K562 (cell line): ENCODE measurements around the gene CD300E. TPM values are rescaled to one million over a fixed set of nuclear protein-coding genes. Genes with fewer than 3 reads are reported as not detected.

Source experiments
- ATAC-seq: fragments of 200-7000 bp; cut with Tn5 transposase; 3 replicates; pipeline ENCODE4 v1.9.1; 2020; ENCODE audit warnings: moderate library complexity
- BruUV-seq: library from RNA; stranded (reverse); fragments of 400-500 nt; replicated peaks from 2 replicates; lab custom pipeline; 2021; lab: Mats Ljungman, UMichigan
- CTCF ChIA-PET: fragments of 300-600 bp; formaldehyde crosslinking; extraction: SDS; loops from one replicate; lab custom pipeline; 2021; ENCODE audit warnings: low intra/inter-chr PET ratio; lab: Yijun Ruan, JAX
- POLR2A ChIA-PET: fragments of 300-600, 350-650 bp; sonication (Branson Sonifier 250); formaldehyde crosslinking; extraction: SDS; loops from one replicate; lab custom pipeline; 2021; ENCODE audit warnings: antibody characterized with exemption, inconsistent platforms; lab: Yijun Ruan, JAX
- DNase-seq, 4 experiments: peaks; one replicate each; pipeline versions ENCODE4 v3.0.0 to v3.0.0-alpha.2; 2011 to 2018; ENCODE audit warnings: low spot score in 3 of 4, mixed read lengths in 3 of 4; ENCODE audit errors: extremely low read depth in 1 of 4
- FAIRE-seq: peaks from 2 replicates; lab custom pipeline; 2011; peaks lifted over from hg19 to GRCh38; lab: Jason Lieb, UNC
- H2AFZ ChIP-seq: 2 replicates; pipeline ENCODE4 v1.6.0; 2011; ENCODE audit warnings: low read depth, low read length, control low read depth, inconsistent platforms
- H3K27ac ChIP-seq: fragments of 200-600 bp; 3 replicates; pipeline ENCODE4 v1.8.0; 2011; ENCODE audit warnings: low read depth, mild to moderate bottlenecking, control low read depth, inconsistent platforms, low read length, moderate library complexity, mixed read lengths; ENCODE audit errors: extremely low read depth
- H3K27me3 ChIP-seq, 2 experiments: fragments of 300-600 bp in 1 of 2; 2 replicates in 1 of 2; 3 replicates in 1 of 2; pipeline versions ENCODE4 v1.6.0 to v1.8.0; 2011; ENCODE audit warnings: inconsistent platforms in 2 of 2, low read length in 2 of 2, mild to moderate bottlenecking in 1 of 2, mixed read lengths in 1 of 2, moderate library complexity in 1 of 2; ENCODE audit not compliant: control insufficient read depth in 2 of 2, insufficient read depth in 2 of 2
- H3K36me3 ChIP-seq: fragments of 300-600 bp; 3 replicates; pipeline ENCODE4 v1.8.0; 2011; ENCODE audit warnings: mild to moderate bottlenecking, low read length, inconsistent platforms; ENCODE audit not compliant: control insufficient read depth, insufficient read depth
- H3K4me1 ChIP-seq, 2 experiments: fragments of 200-600 bp in 1 of 2; replicated peaks in 1 of 2; 2 replicates in 1 of 2; 3 replicates in 1 of 2; pipeline versions ENCODE4 v1.5.1 to v1.8.0; 2011; ENCODE audit warnings: inconsistent platforms in 2 of 2, low read length in 2 of 2, mild to moderate bottlenecking in 1 of 2, mixed read lengths in 1 of 2, moderate library complexity in 1 of 2; ENCODE audit not compliant: control insufficient read depth in 2 of 2, insufficient read depth in 2 of 2
- H3K4me2 ChIP-seq: 2 replicates; pipeline ENCODE4 v1.6.1; 2011; ENCODE audit warnings: low read length, control low read depth, inconsistent platforms, mixed read lengths; ENCODE audit not compliant: insufficient read depth
- H3K4me3 ChIP-seq: fragments of 200-600 bp; sonication (generic), shearing (Covaris generic); 2 replicates; pipeline ENCODE4 v1.5.1; 2016; ENCODE audit warnings: control low read depth, inconsistent platforms
- H3K79me2 ChIP-seq: fragments of 200-600 bp; 3 replicates; pipeline ENCODE4 v1.8.0; 2011; ENCODE audit warnings: low read length, inconsistent platforms; ENCODE audit not compliant: control insufficient read depth, insufficient read depth
- H3K9ac ChIP-seq, 2 experiments: 2 replicates each; pipeline versions ENCODE4 v1.6.0 to v1.6.1; 2011; ENCODE audit warnings: low read depth in 2 of 2, low read length in 2 of 2, control low read depth in 1 of 2, inconsistent platforms in 1 of 2, mild to moderate bottlenecking in 1 of 2, mixed read lengths in 1 of 2; ENCODE audit not compliant: insufficient read depth in 1 of 2
- H3K9me1 ChIP-seq: one replicate; pipeline ENCODE4 v1.6.0; 2011; ENCODE audit warnings: inconsistent platforms, mild to moderate bottlenecking, low read length, moderate library complexity; ENCODE audit not compliant: control insufficient read depth, insufficient read depth
- H3K9me3 ChIP-seq: replicated peaks from 2 replicates; pipeline ENCODE4 v1.5.1; 2011; ENCODE audit warnings: low read depth, low read length, inconsistent platforms; ENCODE audit not compliant: control insufficient read depth, insufficient read depth
- H4K20me1 ChIP-seq: replicated peaks from 2 replicates; pipeline ENCODE4 v1.6.1; 2011; ENCODE audit warnings: low read length, inconsistent platforms, mixed read lengths; ENCODE audit not compliant: control insufficient read depth, insufficient read depth
- CBX1 ChIP-seq: sonication (generic); IDR thresholded peaks from 2 replicates; pipeline ENCODE4 v1.6.1; 2016; ENCODE audit warnings: antibody characterized with exemption, low read depth, mild to moderate bottlenecking
- NKRF ChIP-seq: fragments of 450-650 bp; IDR thresholded peaks from 2 replicates; pipeline ENCODE4 v1.6.1; 2016; ENCODE audit warnings: borderline replicate concordance
- PHB2 ChIP-seq: fragments of 450-650 bp; IDR thresholded peaks from 2 replicates; pipeline ENCODE4 v1.6.1; 2017; ENCODE audit warnings: low read depth
- ZFP36 ChIP-seq: fragments of 150-350 bp; IDR thresholded peaks from 2 replicates; pipeline ENCODE4 v1.6.1; 2018; ENCODE audit warnings: low read length, low read depth; ENCODE audit not compliant: partially characterized antibody
- ZNF143 ChIP-seq: sonication (generic); formaldehyde crosslinking; IDR thresholded peaks from 2 replicates; pipeline ENCODE4 v1.9.0; 2022; ENCODE audit warnings: mild to moderate bottlenecking, missing genetic modification reagents
- ZNF184 ChIP-seq: sonication (generic); formaldehyde crosslinking; IDR thresholded peaks from 2 replicates; pipeline ENCODE4 v1.5.0; 2020; ENCODE audit warnings: missing genetic modification reagents
- ZNF707 ChIP-seq: fragments of 250-450 bp; sonication (Bioruptor Pico); conservative IDR thresholded peaks from 2 replicates; pipeline ENCODE4 v1.8.0; 2022; ENCODE audit warnings: inconsistent platforms, mild to moderate bottlenecking, moderate library complexity
- WGBS: fragments of 100-300 bp; shearing (Covaris generic); methylation state at CpG from one replicate; pipeline ENCODE4 v1.1.6; 2016; ENCODE audit warnings: low coverage, mixed read lengths; ENCODE audit not compliant: insufficient coverage; ENCODE audit errors: missing lambda C conversion rate; 5-methylcytosine and 5-hydroxymethylcytosine counted together
- in situ Hi-C: fragments of 300-500 bp; cut with MboI; formaldehyde crosslinking; loops from 4 replicates; pipeline ENCODE4 v1.15.0; 2018; ENCODE audit warnings: inconsistent platforms, mixed read lengths
- intact Hi-C: fragments of 100-400 bp; cut with micrococcal nuclease; formaldehyde crosslinking; loops from 2 replicates; pipeline ENCODE4 v1.14.2; 2022
- polyA plus RNA-seq, 8 experiments: library from polyadenylated mRNA; depleted of rRNA in 4 of 8; stranded (reverse) in 5 of 8; unstranded in 3 of 8; fragments of >200 nt; fragmentation: Nextera tagmentation in 2 of 8; fragmentation: Illumina TruSeq in 1 of 8; extraction: Ambion mirVana in 2 of 8; extraction: Trizol in 1 of 8; gene quantifications; 2 replicates each; pipeline versions ENCODE4 v1.2.1 to v1.2.3, GENCODE V29; 2011 to 2014; ENCODE audit warnings: inconsistent platforms in 1 of 8, missing spikeins in 1 of 8
- total RNA-seq, 7 experiments: library from RNA; depleted of rRNA in 6 of 7; stranded (reverse); fragments of >200 nt in 6 of 7; fragmentation: Illumina TruSeq in 2 of 7; extraction: Trizol in 2 of 7; gene quantifications; 2 replicates each; pipeline versions ENCODE4 v1.2.1 to v1.2.3, GENCODE V29; 2011 to 2021; ENCODE audit warnings: low replicate concordance in 1 of 7

The CD300E gene
- total and polyA plus RNA-seq, 9 of the 15 experiments (the other 6 are each of a cell fraction or from before 2014, with no cell fraction given), result not detected

- Histone ChIP-seq H3K9ac (no peak overlapping the region), H3K4me1 (no peaks in the 10 kb centered on the region), H3K79me2 (no peaks in the 10 kb centered on the region), H3K4me2 (no peak overlapping the region), H3K27me3 (peaks cover 8 to 32% of the 10 kb centered on the region in 2 experiments; a peak in 3 of 5 replicates), H3K36me3 (no peaks in the 10 kb centered on the region), H3K9me3 (no peaks in the 10 kb centered on the region), H3K4me3 (no peak overlapping the region), H2AFZ (no peak overlapping the region), H3K27ac (no peak overlapping the region), H3K9me1 (no peaks in the 10 kb centered on the region), H4K20me1 (peaks cover 4% of the 10 kb centered on the region; the same call in 1 of the 2 replicates)
- in situ Hi-C loops (no loop called here), intact Hi-C loops (no loop called here)
- no peak for FAIRE-seq
- no peak for DNase-seq
- no TSS peak for BruUV-seq
- no peak for ATAC-seq
- 0% methylated on average over 3 of the region's 6 CpGs for WGBS
- ChIA-PET CTCF (no interaction called here), POLR2A (no interaction called here)
- TF ChIP-seq PHB2 (no peak), ZFP36 (no peak), NKRF (no peak), ZNF184 (no peak), ZNF707 (CRISPR knock-in tag) (no peak), ZNF143 (CRISPR knock-in tag) (no peak), CBX1 (no peak)
Measured at GRCh38 chr17:74612046-74612445, 11.5 kb downstream of the CD300E start.
